GM21786 (cell line): ENCODE results near the gene SRPK1.
"Not testable (repeated sequence)": the region's sequence is repeated elsewhere in the genome, so short reads cannot be mapped to it uniquely, and the experiment has no call there.

Source experiments
- ATAC-seq: cut with Tn5 transposase; IDR thresholded peaks from one replicate; pipeline ENCODE4 v1.9.1; 2021; ENCODE audit not compliant: unreplicated experiment

SRPK1 gene

GRCh38 chr6:35931873-35932272 lies 11.0 kb upstream of the SRPK1 start:
- ATAC-seq = not testable (repeated sequence)

DNA sequence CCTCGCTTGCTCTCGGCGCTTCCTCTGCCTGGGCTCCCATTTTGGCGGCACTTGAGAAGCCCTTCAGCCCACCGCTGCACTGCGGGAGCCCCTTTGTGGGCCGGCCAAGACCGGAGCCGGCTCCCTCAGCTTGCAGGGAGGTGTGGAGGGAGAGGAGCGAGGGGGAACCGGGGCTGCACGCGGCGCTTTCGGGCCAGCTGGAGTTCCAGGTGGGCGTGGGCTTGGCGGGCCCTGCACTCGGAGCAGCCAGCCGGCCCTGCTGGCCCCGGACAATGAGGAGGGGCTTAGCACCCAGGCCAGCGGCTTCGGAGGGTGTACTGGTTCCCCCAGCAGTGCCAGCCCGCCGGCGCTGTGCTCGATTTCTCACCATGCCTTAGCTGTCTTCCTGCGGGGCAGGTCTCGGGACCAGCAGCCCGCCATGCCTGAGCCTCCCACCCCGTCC lies 10.2 kb upstream of the SRPK1 start:
- no peak for ATAC-seq

DNA sequence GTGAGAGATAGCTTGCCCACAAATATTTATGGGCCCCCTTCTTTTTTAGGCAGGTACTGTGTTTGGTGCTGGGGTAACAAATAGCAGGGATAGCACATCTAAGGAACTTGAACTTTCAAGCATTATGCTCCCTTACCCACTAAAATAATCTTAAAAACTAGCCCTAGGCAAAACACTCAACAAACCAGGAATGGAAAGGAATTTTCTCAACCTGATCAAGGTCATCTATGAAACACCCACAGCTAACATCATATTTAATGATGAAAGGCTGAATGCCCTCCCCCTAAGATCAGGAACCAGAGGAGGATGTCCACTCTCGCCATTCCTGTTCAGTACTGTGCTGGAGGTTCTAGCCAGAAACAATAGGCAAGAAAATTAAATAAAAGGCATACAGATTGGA lies 8.7 kb upstream of the SRPK1 start:
- ATAC-seq = no peak

DNA sequence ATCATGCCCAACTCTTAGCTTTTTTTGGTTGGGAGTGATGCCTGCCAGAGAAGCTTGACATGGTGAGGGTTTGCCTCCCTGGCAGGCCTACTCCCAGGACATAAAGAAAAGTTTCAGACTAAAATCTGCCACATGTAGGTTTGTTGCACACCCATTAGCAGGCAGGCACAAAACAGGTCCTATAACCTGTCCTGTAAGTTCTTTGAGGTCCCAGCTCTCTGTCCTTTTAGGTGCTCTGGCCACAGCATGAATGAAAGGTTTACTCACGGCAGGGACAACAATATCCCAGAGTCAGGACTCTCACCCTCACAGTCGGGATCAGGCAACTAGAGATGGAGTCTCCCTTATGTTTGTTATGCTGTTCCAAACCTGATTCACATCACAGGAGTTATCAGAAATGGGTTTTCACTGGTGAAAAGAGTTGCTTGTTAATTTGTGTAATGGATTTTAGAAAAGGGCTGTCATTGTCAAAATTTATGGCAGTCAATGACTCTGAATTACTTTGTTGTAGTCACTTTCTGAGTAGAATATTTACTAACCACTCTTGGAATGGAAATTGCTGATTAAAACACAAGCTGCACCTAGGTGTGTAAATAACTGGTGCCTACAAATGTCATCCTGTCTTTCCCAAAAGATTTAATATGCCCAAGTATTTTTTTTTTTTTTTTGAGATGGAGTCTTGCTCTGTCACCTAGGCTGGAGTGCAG lies 5.8 kb upstream of the SRPK1 start:
- ATAC-seq = no peak

- ATAC-seq = no peak
These were observed 5.1 kb upstream of the SRPK1 start for GRCh38 chr6:35925961-35926360.

DNA sequence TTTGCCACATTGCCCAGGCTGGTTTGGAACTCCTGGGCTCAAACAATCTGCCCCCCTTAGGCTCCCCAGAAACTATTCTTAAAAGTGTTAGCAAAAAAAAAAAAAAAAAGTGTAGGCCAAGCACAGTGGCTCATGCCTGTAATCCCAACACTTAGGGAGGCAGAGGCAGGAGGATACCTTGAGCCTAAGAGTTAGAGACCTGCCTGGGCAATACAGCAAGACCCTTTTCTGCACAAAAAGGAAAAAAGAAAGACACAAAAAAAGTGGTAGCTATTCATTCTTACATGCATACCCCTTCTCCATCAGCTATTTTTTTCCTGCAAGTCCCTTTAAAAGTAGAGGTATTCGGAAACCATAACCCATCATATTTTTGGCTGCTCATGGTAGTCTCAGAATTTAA lies 3.2 kb upstream of the SRPK1 start:
- no peak for ATAC-seq

DNA sequence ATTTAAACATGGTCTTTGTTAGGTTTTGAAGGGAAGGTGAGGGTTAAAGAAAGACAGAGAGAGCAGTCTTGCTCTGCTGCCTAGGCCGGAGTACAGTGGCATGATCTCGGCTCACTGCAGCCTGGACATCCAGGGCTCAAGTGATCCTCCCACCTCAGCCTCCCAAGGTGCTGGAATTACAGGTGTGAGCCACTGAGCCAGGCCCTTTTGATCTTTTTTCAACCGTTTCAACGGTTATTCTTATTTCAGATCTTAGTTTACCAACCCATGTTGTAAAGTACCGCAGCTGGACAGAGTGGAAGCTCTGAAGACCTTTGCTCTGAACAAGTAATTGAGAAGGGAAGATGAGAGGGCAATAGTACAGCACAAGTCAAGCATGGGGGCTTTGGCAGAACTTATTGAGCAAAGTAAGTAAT lies 1.2 kb upstream of the SRPK1 start:
- no peak for ATAC-seq

- ATAC-seq = peak; percentile 50
These were observed 809 bp downstream of the SRPK1 start for GRCh38 chr6:35919827-35920751.

DNA sequence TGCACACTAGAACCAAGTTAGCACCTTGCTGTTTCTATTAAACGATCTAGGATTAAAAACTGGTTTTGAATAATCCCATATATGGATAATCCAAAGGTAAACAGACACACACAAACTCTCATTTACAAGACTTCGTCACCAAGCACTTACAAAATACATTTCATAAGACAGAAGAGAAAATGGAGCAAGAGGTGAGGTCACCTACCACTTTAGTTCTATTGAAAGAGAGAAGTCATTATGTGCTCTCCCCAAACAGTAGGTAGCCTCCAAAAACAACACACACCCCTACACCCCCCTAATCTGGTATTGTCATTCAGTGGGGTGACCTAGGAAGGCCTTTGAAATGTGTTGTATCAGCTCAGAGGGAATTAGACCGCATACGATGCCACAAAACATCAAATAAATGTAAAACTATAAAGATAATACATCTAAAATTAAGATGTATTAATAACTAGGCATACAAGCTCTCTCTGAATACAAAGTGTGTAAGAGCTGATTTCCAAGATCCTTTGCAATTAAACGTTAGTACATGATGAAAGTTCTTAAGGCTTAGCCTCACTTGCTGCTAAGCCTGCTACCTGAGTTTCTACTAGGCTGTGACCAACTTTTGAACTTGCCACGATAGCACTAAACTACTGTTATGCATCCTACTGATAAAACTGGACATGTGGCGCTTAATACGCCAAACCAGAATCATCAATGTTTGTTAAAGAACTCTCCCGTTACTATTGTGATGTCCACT lies 1.6 kb downstream of the SRPK1 start:
- ATAC-seq = peak; percentile 18

DNA sequence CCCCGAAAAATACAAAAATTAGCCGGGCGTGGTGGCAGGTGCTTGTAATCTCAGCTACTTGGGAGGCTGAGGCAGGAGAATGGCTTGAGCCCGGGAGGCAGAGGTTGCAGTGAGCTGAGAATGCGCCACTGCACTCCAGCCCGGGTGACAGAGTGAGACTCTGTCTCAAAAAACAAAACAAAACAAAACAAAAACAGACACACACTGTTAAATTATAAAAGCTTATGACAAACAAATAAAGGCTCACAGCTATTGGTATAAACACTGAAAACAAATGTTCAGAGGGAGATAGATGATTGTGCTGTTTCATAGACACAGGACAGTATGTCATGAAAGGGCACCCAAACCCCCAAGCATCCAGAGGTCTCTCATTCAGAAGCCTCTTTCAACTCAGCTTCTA lies 4.0 kb downstream of the SRPK1 start:
- not testable (repeated sequence) for ATAC-seq

DNA sequence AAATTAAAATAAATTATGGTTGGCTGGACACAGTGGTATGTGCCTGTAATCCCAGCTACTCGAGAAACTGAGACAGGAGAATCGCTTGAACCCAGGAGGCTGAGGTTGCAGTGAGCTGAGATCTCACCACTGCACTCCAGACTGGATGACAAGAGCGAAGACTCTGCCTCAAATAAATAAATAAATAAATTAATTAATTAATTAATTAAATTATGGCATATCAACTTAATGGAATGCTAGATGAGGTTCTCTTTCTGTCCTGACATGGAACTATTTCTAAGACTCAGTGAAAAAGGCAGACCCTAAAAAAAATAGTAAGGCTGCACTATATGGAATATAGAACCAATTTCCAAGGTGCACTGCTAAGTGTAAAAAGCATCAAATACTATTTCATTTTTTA lies 4.8 kb downstream of the SRPK1 start:
- no peak for ATAC-seq

DNA sequence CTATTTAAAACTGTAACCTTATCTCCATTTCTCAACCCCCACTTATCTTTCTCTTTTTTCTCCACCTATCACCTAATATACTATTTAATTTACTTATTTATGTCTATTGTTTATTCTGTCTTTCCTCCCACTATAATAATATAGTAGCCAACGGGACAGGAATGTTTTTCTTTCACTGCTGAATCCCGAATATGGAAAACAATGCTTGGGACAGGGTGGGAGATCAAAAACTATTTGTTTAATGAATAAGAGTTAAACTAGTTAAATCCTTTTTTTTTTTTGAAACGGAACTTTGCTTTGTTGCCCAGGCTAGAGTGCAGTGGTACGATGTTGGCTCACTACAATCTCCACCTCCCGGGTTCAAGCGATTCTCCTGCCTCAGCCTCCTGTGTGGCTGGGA lies 6.4 kb downstream of the SRPK1 start:
- ATAC-seq = no peak

GRCh38 chr6:35911871-35912653 lies 8.8 kb downstream of the SRPK1 start:
- no peak for ATAC-seq

DNA sequence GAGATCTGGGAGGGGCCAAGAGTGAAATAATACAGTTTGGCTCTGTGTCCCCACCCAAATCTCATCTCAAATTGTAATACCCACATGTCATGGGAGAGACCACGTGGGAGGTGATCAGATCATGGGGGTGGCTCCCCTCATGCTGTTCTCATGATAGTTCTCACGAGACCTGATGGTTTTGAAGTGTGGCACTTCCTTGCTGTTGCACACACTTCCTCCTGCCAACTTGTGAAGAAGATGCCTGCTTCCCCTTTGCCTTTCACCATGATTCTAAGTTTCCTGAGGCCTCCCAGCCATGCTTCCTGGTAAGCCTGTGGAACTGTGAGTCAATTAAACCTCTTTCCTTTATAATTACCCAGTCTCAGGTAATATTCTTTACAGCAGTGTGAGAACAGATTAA lies 11.3 kb downstream of the SRPK1 start:
- not testable (repeated sequence) for ATAC-seq

DNA sequence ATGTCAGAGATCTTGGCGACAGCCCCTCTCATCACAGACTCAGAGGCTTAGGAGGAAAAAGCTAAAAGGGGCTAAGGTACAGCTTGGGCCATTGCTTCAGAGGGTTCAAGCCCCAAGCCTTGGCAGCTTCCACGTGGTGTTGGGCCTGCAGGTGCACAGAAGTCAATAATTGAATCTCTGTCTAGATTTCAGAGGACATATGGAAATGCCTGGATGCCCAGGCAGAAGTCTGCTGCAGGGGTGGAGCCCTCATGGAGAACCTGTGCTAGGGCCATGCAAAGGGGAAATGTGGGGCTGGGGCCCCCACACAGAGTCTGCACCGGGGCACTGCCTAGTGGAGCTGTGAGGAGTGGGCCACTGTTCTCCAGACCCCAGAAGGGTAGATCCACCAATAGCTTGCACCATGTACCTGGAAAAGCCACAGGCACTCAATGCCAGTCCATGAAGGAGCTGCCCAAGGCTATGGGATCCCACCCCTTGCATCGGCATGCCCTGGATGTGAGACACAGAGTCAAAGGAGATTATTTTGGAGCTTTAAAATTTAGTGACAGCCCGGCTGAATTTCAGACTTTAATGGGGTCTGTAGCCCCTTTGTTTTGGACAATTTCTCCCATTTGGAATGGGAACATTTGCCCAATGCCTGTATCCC lies 12.0 kb downstream of the SRPK1 start:
- ATAC-seq = not testable (repeated sequence)

DNA sequence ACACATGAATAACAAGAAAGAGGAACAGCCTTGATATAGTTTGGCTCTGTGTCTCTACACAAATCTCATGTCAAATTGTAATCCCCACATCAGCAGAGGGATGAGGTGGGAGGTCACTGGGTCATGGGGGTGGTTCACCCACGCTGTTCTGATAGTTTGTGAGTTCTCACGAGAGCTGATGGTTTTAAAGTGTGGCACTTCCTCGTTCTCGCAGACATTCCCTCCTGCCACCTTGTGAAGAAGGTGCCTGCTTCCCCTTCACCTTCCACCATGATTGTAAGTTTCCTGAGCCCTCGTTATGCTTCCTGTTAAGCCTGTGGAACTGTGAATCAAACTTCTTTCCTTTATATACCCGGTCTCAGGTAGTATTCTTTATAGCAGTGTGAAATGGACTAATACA lies 13.1 kb downstream of the SRPK1 start:
- ATAC-seq = no peak

GRCh38 chr6:35906499-35906846 lies 14.4 kb downstream of the SRPK1 start:
- ATAC-seq = no peak

DNA sequence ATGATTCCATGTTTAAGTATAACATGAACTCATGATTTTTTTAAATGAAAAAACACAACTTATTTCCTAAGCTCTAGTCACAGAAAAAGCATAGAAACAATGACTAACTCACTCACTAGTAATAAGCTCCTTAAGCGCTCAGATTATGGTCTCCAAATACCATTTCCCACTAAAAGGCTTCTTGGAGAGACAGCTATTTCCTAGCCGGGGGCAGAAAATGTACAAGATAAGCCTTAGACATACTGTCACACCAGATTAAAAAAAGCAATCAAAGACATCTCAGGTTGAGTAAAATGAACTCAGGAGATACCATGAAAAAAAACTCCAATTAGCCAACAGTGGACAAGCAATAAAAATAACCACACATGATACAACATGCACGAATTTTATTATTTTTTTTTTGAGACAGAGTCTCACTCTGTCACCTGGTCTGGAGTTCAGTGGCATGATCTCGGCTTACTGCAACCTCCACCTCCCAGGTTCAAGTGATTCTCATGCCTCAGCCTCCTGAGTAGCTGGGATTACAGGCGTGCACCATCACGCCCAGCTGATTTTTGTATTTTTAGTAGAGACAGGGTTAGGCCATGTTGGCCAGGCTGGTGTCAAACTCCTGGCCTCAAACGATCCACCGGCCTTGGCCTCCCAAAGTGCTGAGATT lies 14.9 kb downstream of the SRPK1 start:
- no peak for ATAC-seq

GRCh38 chr6:35905141-35905785 lies 15.6 kb downstream of the SRPK1 start:
- ATAC-seq = no peak
